Measurements from ENCODE around the gene SRRM4. TPM values are rescaled to one million over a fixed set of nuclear protein-coding genes. Genes with fewer than 3 reads are reported as not detected.
A peak's percentile ranks its signal among the peaks of the same experiment; 100 is the strongest.

Gene SRRM4
- total RNA-seq, 2 donors from 2014 or later = 0.27 TPM; not detected in 1

GRCh38 chr12:119175081-119175480, 193.7 kb downstream of the SRRM4 start:
- H3K27ac ChIP-seq = no peak overlapping the region
- H3K4me1 ChIP-seq = no peaks in the 10 kb centered on the region
- H3K27me3 ChIP-seq = no peaks in the 10 kb centered on the region
- DNase-seq = no peak
- TF ChIP-seq CTCF (IDR thresholded peaks at IDR 0.05) = no peak
- intact Hi-C loops (cut with DNase I) = no loop called here
- H3K36me3 ChIP-seq = no peaks in the 10 kb centered on the region
- no peaks in the 10 kb centered on the region for H3K9me3 ChIP-seq
- H3K4me3 ChIP-seq = no peak overlapping the region
- H3K9ac ChIP-seq (ENCODE audit: low read depth in 2 of 2, low read length in 2 of 2) = no peak overlapping the region

- DNase-seq = peak; percentile 73
- TF ChIP-seq CTCF (IDR thresholded peaks at IDR 0.05) = no peak
- Histone ChIP-seq H3K27ac (peak overlapping the region; percentile 7), H3K36me3 (no peaks in the 10 kb centered on the region), H3K9ac (ENCODE audit: low read depth in 2 of 2, low read length in 2 of 2) (peak overlapping the region; percentile 21 to 56), H3K4me3 (no peak overlapping the region), H3K27me3 (no peaks in the 10 kb centered on the region), H3K9me3 (no peaks in the 10 kb centered on the region), H3K4me1 (no peaks in the 10 kb centered on the region)
- intact Hi-C loops (cut with DNase I) = no loop called here
Measured at GRCh38 chr12:119176267-119177055, 195.1 kb downstream of the SRRM4 start.

- Histone ChIP-seq H3K27me3 (no peaks in the 10 kb centered on the region), H3K27ac (peak overlapping the region; percentile 7), H3K4me1 (no peaks in the 10 kb centered on the region), H3K9me3 (no peaks in the 10 kb centered on the region), H3K4me3 (no peak overlapping the region), H3K9ac (ENCODE audit: low read depth in 2 of 2, low read length in 2 of 2) (no peak overlapping the region), H3K36me3 (no peaks in the 10 kb centered on the region)
- DNase-seq = no peak
- TF ChIP-seq CTCF (IDR thresholded peaks at IDR 0.05) = no peak
- intact Hi-C loops (cut with DNase I) = no loop called here
Measured at GRCh38 chr12:119177056-119177325, 195.7 kb downstream of the SRRM4 start.

- H3K4me1 ChIP-seq = no peaks in the 10 kb centered on the region
- H3K27me3 ChIP-seq = no peaks in the 10 kb centered on the region
- H3K9ac ChIP-seq (ENCODE audit: low read depth in 2 of 2, low read length in 2 of 2) = no peak overlapping the region
- no peak for DNase-seq
- no peaks in the 10 kb centered on the region for H3K9me3 ChIP-seq
- peak overlapping the region; percentile 25 for H3K27ac ChIP-seq
- H3K4me3 ChIP-seq = no peak overlapping the region
- no peak for TF ChIP-seq CTCF (IDR thresholded peaks at IDR 0.05)
- H3K36me3 ChIP-seq = no peaks in the 10 kb centered on the region
- intact Hi-C loops (cut with DNase I) = no loop called here
Measured at GRCh38 chr12:119177724-119178380, 196.5 kb downstream of the SRRM4 start.

GRCh38 chr12:119178544-119179334, 197.4 kb downstream of the SRRM4 start, which contains the start of gene HSPB8:
TSS of gene HSPB8 (plus strand) at chr12:119178931. CDS start at chr12:119179313, 382 bp downstream.
- TF ChIP-seq CTCF (IDR thresholded peaks at IDR 0.05) = no peak
- peak; percentile 57 for DNase-seq
- Histone ChIP-seq H3K36me3 (no peaks in the 10 kb centered on the region), H3K9ac (ENCODE audit: low read depth in 2 of 2, low read length in 2 of 2) (peak within 1 kb of the TSS; percentile 48 to 68), H3K27ac (peak within 1 kb of the TSS; percentile 57), H3K27me3 (no peaks in the 10 kb centered on the region), H3K9me3 (no peaks in the 10 kb centered on the region), H3K4me1 (no peaks in the 10 kb centered on the region), H3K4me3 (peak within 1 kb of the TSS; percentile 28)
- intact Hi-C loops (cut with DNase I) = no loop called here

Measured in colonic mucosa (tissue), 4 donors.